GM21737 (cell line): ENCODE results near the gene SCAF8.

Experiments
- ATAC-seq: cut with Tn5 transposase; IDR thresholded peaks from one replicate; pipeline ENCODE4 v1.9.1; 2021; ENCODE audit warnings: mild to moderate bottlenecking, moderate library complexity; ENCODE audit not compliant: unreplicated experiment

The SCAF8 gene

GRCh38 chr6:154882107-154882506 is 148.9 kb downstream of the SCAF8 start:
- ATAC-seq: no peak
